NCI-H1417 (cell line): Measurements from ENCODE around the gene GPRASP3.

ENCODE experiments used
- DNase-seq, 3 experiments: peaks; one replicate each; lab custom pipeline; 2025; lab: John Stamatoyannopoulos, UW

Gene GPRASP3

DNA sequence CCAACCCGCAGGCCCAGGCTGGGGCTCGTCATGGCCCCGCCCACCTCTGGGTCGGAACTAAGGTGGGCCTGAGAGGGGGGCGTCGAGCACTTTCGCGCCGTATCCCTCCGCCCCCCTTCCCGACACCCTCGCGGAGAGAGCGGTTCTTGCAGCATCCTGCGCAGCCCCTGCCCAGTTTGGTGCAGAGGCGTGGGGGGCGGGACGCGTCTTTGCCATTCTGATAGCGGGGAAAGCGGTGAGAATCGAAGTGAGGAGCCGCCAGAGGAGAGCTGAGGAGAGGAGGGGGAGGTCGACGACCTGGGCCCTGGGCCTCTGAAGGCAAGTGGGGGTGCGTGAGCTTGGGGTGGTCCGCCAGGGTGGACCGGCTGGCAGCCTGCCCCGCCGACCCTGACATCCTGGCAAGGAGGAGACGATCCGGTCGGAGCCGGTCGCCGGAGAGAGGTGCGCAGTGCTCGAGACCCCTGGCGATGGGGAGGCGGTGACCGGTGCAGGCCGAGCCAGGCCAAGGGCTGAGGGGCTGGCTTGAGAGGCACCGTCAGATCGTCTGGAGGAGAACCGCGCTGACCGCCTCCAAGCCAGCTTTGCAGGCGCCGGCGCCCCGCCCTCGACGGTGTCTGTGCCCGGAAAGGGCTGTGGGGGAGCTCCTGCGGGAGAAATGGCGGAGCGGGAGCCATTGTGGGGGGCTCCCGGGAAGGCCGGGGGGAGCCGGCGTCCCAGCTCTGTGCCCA, 25.5 kb downstream of the GPRASP3 start:
- no peak for DNase-seq

DNA sequence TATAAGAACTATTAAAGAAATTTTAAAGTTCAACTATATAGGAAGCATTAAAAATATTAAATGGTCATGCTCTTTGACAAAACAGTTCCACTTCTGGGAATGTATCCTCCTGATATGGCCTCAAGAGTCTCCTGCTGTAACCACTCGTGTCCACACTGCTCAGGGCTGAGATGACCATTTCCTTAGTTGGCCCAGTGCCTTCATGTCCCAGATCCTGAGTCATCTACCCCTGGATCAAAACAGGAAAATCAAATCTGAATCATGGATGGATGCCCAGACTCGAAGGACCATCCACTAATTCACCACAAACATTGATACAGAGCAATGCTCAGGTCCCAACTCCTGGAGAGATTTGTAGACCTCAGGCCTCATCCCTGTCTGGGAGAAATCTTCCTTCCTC, 44.7 kb downstream of the GPRASP3 start:
- DNase-seq = no peak

GRCh38 chrX:102765809-102766208, 45.3 kb downstream of the GPRASP3 start:
- DNase-seq = no peak

- DNase-seq = no peak
Observed at GRCh38 chrX:102767287-102767686, 46.7 kb downstream of the GPRASP3 start.

- DNase-seq = peak; percentile 95 to 99 (median 96)
Observed at GRCh38 chrX:102768987-102769761, 48.6 kb downstream of the GPRASP3 start.
